Measurements from ENCODE around the gene ATP8A2. TPM values are rescaled to one million over a fixed set of nuclear protein-coding genes. Genes with fewer than 3 reads are reported as not detected.
"Not testable (repeated sequence)": the region's sequence is repeated elsewhere in the genome, so short reads cannot be mapped to it uniquely, and the experiment has no call there.

The ATP8A2 gene
- total and polyA plus RNA-seq, 9 donors, result 0.23 to 0.95 (median 0.35) TPM

DNA sequence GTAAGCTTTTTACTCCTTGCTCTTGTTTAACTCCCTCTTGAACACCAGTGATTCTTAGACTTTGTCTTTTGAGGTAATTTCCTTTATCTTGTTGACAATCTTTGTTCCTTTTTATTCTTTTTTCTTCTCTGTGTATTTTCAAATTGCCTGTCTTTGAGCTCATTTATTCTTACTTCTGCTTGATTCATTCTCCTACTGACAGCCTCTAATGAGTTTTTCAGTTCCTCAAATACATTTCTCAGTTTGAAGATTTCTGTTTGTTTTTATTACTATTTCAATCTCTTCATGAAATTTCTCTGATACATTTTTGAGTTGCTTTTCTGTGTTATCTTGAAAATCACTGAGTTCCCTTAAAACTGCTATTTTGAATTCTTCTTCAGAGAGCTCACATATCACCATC lies 154.1 kb downstream of the ATP8A2 start:
- H3K36me3 ChIP-seq, result no peaks in the 10 kb centered on the region
- intact Hi-C loops (cut with DNase I), result no loop called here
- H3K4me3 ChIP-seq, result no peak overlapping the region
- H3K9me3 ChIP-seq, result no peaks in the 10 kb centered on the region
- H3K27me3 ChIP-seq, result no peaks in the 10 kb centered on the region
- H3K4me1 ChIP-seq (ENCODE audit: insufficient read depth), result no peaks in the 10 kb centered on the region
- no peak for TF ChIP-seq POLR2A (IDR thresholded peaks at IDR 0.05)
- TF ChIP-seq EP300 (IDR thresholded peaks at IDR 0.05), result no peak
- TF ChIP-seq, protein P1, sequence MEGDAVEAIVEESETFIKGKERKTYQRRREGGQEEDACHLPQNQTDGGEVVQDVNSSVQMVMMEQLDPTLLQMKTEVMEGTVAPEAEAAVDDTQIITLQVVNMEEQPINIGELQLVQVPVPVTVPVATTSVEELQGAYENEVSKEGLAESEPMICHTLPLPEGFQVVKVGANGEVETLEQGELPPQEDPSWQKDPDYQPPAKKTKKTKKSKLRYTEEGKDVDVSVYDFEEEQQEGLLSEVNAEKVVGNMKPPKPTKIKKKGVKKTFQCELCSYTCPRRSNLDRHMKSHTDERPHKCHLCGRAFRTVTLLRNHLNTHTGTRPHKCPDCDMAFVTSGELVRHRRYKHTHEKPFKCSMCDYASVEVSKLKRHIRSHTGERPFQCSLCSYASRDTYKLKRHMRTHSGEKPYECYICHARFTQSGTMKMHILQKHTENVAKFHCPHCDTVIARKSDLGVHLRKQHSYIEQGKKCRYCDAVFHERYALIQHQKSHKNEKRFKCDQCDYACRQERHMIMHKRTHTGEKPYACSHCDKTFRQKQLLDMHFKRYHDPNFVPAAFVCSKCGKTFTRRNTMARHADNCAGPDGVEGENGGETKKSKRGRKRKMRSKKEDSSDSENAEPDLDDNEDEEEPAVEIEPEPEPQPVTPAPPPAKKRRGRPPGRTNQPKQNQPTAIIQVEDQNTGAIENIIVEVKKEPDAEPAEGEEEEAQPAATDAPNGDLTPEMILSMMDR (IDR thresholded peaks at IDR 0.05), result no peak
- no peak for DNase-seq
- no peak overlapping the region for H3K27ac ChIP-seq

DNA sequence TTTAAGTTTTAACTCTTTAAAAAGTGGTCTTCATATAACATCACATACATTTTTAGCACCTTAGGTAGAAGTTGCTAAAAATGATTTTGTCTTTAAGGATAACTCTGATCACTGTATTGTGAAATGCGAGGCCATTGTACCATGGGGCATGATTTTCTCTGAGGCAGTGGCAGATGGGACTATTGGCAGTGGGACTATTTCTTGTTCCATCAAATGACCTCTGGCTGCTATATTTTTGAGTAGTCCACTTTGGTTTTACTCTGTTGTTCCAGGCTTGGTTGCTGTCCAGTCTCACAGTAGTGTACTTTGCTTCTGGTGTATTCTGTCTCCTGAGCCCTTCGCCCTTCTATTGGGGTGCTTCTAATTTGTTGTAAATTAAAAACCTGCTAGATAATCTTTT lies 156.5 kb downstream of the ATP8A2 start:
- TF ChIP-seq EP300 (IDR thresholded peaks at IDR 0.05), result no peak
- no peak for TF ChIP-seq POLR2A (IDR thresholded peaks at IDR 0.05)
- TF ChIP-seq, protein P1 (IDR thresholded peaks at IDR 0.05), result no peak
- 89 to 93% (median 91%) methylated on average over 2 of the region's 2 CpGs for WGBS, 3 donors
- intact Hi-C loops (cut with DNase I), result no loop called here

DNA sequence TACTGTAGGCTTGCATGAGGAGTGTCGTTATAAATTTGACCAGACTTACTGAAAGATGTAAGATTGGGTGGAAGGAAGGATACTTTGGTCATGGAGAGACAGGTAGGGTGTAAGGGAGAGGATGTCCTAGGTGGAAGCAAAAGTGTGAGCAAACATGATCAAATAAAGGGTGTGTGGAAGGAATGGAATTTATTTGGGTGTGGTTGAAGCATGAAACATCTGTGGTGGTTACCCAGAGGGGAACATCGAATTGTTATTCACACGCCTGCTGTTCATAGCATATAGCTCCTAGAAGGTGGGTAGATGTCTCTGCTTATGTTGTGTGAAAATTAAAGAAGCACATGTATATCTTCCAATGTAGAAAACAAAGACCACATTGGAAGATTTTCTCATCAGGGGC lies 157.7 kb downstream of the ATP8A2 start:
- no peak for TF ChIP-seq EP300 (IDR thresholded peaks at IDR 0.05)
- no peaks in the 10 kb centered on the region for H3K9me3 ChIP-seq
- H3K36me3 ChIP-seq, result no peaks in the 10 kb centered on the region
- H3K27ac ChIP-seq, result no peak overlapping the region
- 84 to 91% (median 91%) methylated on average over 3 of the region's 3 CpGs for WGBS, 3 donors
- H3K4me1 ChIP-seq (ENCODE audit: insufficient read depth), result no peaks in the 10 kb centered on the region
- H3K27me3 ChIP-seq, result no peaks in the 10 kb centered on the region
- intact Hi-C loops (cut with DNase I), result no loop called here
- DNase-seq, result no peak
- no peak overlapping the region for H3K4me3 ChIP-seq

More for the DNA sequence above, 156.5 kb downstream of the ATP8A2 start:
- Histone ChIP-seq H3K27me3 (no peaks in the 10 kb centered on the region), H3K27ac (no peak overlapping the region), H3K9me3 (no peaks in the 10 kb centered on the region), H3K4me1 (ENCODE audit: insufficient read depth) (no peaks in the 10 kb centered on the region), H3K4me3 (no peak overlapping the region), H3K36me3 (no peaks in the 10 kb centered on the region)
- no peak for DNase-seq

DNA sequence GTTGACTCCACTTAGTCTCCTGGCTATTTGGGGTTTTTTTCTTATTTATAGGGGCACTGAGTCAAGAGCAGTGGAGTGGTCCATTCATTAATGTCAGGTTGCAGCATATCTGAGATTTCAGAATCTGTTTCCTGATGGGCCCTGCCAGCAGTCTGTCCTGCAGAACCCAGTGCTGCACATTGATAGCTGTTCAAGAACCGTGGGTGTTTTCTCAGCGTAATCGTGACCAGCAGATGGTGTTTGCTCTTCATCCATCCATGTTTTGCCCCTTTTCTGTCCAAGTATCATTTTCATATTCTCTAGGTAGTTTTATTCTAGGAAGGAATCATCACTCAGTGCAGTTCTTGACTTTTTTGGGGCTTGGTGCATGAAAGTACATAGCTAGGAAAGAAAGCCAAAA lies 166.5 kb downstream of the ATP8A2 start:
- Histone ChIP-seq H3K27me3 (no peaks in the 10 kb centered on the region), H3K4me1 (ENCODE audit: insufficient read depth) (no peaks in the 10 kb centered on the region), H3K9me3 (no peaks in the 10 kb centered on the region), H3K27ac (no peak overlapping the region), H3K36me3 (no peaks in the 10 kb centered on the region), H3K4me3 (no peak overlapping the region)
- DNase-seq, result no peak
- 61 to 75% (median 73%) methylated on average over 3 of the region's 3 CpGs for WGBS, 3 donors
- intact Hi-C loops (cut with DNase I), result no loop called here
- no peak for TF ChIP-seq POLR2A (IDR thresholded peaks at IDR 0.05)
- TF ChIP-seq, protein P1 (IDR thresholded peaks at IDR 0.05), result no peak
- TF ChIP-seq EP300 (IDR thresholded peaks at IDR 0.05), result no peak

DNA sequence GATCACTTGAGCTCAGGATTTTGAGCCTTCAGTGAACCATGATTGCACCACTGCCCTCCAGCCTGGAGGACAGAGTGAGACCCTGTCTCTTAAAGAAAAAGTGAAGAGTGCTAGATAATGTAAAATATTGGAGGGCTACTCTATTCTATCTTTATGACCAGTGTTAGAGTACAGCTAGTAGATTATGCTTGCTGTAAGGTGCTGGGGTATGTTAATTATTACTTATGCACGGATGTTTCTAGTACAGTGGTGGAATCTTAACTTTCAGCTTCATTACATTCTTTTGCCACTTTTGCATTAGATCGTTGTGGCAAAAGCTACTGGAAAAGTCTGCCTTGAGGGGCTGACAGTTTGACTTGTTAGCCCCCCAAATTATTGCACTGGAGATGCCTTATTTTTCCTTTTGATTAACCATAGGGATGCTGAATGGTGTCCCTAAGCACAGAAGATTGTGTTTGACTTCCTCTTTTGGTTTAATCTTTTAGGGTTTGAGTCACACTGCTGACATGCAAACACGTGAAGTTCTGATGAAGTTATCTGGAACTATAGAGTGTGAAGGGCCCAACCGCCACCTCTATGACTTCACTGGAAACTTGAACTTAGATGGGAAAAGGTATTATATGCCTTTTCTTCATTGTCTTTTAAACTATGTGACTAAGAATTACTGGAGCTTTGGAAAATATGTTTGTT lies 169.8 kb downstream of the ATP8A2 start:
- TF ChIP-seq EP300 (IDR thresholded peaks at IDR 0.05), result no peak
- TF ChIP-seq, protein P1 (IDR thresholded peaks at IDR 0.05), result no peak
- no peak for TF ChIP-seq POLR2A (IDR thresholded peaks at IDR 0.05)
- DNase-seq, result no peak
- Histone ChIP-seq H3K27me3 (no peaks in the 10 kb centered on the region), H3K4me1 (ENCODE audit: insufficient read depth) (no peaks in the 10 kb centered on the region), H3K36me3 (no peaks in the 10 kb centered on the region), H3K27ac (no peak overlapping the region), H3K9me3 (no peaks in the 10 kb centered on the region), H3K4me3 (no peak overlapping the region)
- WGBS, 3 donors, result 81 to 87% (median 82%) methylated on average over 4 of the region's 4 CpGs
- intact Hi-C loops (cut with DNase I), result no loop called here

DNA sequence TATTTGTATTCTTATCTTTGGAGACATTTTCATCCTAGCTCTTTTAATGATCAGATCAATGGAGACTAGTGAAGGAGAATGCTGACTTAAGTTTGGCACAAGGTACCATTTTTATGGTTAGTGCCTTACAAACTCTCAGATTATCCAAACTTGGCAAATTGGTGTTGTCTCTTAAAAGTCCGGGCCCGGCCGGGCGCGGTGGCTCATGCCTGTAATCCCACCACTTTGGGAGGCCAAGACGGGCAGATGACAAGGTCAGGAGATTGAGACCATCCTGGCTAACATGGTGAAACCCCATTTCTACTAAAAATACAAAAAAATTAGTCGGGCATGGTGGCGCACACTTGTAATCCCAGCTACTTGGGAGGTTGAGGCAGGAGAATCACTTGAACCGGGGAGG lies 177.2 kb downstream of the ATP8A2 start:
- H3K9me3 ChIP-seq; H3K4me1 ChIP-seq (ENCODE audit: insufficient read depth); H3K27me3 ChIP-seq; DNase-seq; H3K4me3 ChIP-seq; intact Hi-C loops (cut with DNase I); H3K36me3 ChIP-seq; H3K27ac ChIP-seq: not testable (repeated sequence)
- WGBS, 3 donors, result 90 to 93% (median 92%) methylated on average over 9 of the region's 9 CpGs
